ENCODE results near the gene PIP4K2A. TPM values are rescaled to one million over a fixed set of nuclear protein-coding genes. Genes with fewer than 3 reads are reported as not detected.

PIP4K2A gene
- total RNA-seq, 2 donors from 2014 or later: 13.2 to 17.4 TPM

DNA sequence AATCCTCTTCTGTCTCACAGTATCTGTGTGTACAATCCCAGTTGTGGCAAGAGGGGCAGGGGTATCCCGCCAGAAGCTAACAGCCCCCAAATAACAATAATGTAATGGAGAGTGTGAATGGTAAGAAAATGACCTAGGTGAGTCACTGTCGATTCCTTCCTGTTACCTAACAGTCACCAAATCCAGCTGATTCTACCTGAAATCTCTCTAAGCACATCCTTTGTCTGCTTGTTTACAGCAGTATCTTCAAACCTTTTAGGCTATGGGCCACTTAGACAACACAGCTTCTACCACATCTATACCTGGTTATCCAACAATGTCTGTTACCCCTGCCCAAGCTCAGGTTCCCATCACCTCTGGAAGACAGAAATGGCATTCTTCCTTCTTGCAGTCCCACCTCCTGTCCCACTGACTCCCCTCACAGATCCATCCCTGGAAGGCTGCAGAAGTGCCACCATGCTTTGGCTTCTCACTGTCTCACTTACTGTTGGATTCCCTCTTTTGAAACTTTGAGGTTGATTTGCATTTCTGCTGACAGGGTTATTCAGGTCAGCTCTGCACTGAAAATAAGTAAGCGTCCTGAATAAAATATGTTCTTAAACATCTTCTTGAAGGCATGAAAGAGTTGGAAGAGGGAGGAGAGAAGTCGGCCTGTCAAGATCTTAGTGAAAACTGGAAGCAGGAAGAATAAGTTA lies 13.1 kb downstream of the PIP4K2A start:
- H3K9me3 ChIP-seq: no peaks in the 10 kb centered on the region
- 89% methylated on average over 4 of the region's 4 CpGs for WGBS
- H3K4me3 ChIP-seq: no peak overlapping the region
- no peaks in the 10 kb centered on the region for H3K36me3 ChIP-seq
- H3K27ac ChIP-seq: no peak overlapping the region
- H3K4me1 ChIP-seq (replicated peaks): no peaks in the 10 kb centered on the region
- DNase-seq (ENCODE audit: low spot score): no peak
- no peaks in the 10 kb centered on the region for H3K27me3 ChIP-seq (replicated peaks; ENCODE audit: insufficient read depth)
- TF ChIP-seq POLR2AphosphoS5 (IDR thresholded peaks at IDR 0.05) (no peak), POLR2A (IDR thresholded peaks at IDR 0.05) (no peak)
- TF ChIP-seq, protein P1, sequence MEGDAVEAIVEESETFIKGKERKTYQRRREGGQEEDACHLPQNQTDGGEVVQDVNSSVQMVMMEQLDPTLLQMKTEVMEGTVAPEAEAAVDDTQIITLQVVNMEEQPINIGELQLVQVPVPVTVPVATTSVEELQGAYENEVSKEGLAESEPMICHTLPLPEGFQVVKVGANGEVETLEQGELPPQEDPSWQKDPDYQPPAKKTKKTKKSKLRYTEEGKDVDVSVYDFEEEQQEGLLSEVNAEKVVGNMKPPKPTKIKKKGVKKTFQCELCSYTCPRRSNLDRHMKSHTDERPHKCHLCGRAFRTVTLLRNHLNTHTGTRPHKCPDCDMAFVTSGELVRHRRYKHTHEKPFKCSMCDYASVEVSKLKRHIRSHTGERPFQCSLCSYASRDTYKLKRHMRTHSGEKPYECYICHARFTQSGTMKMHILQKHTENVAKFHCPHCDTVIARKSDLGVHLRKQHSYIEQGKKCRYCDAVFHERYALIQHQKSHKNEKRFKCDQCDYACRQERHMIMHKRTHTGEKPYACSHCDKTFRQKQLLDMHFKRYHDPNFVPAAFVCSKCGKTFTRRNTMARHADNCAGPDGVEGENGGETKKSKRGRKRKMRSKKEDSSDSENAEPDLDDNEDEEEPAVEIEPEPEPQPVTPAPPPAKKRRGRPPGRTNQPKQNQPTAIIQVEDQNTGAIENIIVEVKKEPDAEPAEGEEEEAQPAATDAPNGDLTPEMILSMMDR (IDR thresholded peaks at IDR 0.05): no peak
- intact Hi-C loops (cut with DNase I): no loop called here

- WGBS: 95% methylated on average over 5 of the region's 5 CpGs
- DNase-seq (ENCODE audit: low spot score): no peak
- no peak for TF ChIP-seq POLR2AphosphoS5 (IDR thresholded peaks at IDR 0.05)
- no peak for TF ChIP-seq POLR2A (IDR thresholded peaks at IDR 0.05)
- TF ChIP-seq, protein P1 (IDR thresholded peaks at IDR 0.05): no peak
- intact Hi-C loops (cut with DNase I): no loop called here
- Histone ChIP-seq H3K9me3 (no peaks in the 10 kb centered on the region), H3K36me3 (no peaks in the 10 kb centered on the region), H3K4me3 (no peak overlapping the region), H3K4me1 (replicated peaks) (no peaks in the 10 kb centered on the region), H3K27ac (no peak overlapping the region), H3K27me3 (replicated peaks; ENCODE audit: insufficient read depth) (no peaks in the 10 kb centered on the region)
Measured at GRCh38 chr10:22700489-22700888, 13.9 kb downstream of the PIP4K2A start.

- H3K4me3 ChIP-seq: no peak overlapping the region
- no peaks in the 10 kb centered on the region for H3K9me3 ChIP-seq
- no peaks in the 10 kb centered on the region for H3K36me3 ChIP-seq
- intact Hi-C loops (cut with DNase I): no loop called here
- H3K4me1 ChIP-seq (replicated peaks): no peaks in the 10 kb centered on the region
- 91% methylated on average over 5 of the region's 5 CpGs for WGBS
- no peak overlapping the region for H3K27ac ChIP-seq
- DNase-seq (ENCODE audit: low spot score): no peak
- no peaks in the 10 kb centered on the region for H3K27me3 ChIP-seq (replicated peaks; ENCODE audit: insufficient read depth)
- no peak for TF ChIP-seq POLR2AphosphoS5 (IDR thresholded peaks at IDR 0.05)
- no peak for TF ChIP-seq POLR2A (IDR thresholded peaks at IDR 0.05)
- TF ChIP-seq, protein P1 (IDR thresholded peaks at IDR 0.05): no peak
Measured at GRCh38 chr10:22699976-22700375, 14.4 kb downstream of the PIP4K2A start.

DNA sequence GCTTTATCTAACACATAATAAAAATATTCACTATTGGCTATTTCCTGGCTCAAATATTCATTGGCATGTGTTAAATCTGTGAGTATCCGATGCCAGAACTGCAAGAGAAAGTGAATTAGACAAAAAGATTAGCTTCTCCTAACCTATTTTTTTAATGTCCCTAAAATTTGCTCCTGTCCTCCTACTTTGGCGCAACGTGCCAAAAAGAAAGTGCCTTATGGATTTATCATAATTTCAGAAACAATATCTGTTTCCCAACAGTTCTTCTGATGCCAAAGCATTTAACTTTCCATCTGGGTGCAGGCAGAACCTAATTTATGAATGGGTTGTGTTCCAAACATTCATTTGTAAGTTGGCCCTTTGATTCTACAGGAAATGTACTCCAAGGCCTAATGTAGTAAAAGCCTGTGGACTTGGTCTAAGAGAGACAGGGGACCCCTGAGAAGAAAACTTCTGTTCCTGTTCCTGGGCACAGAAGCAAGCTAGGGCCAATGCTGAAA lies 15.4 kb downstream of the PIP4K2A start:
- 59% methylated on average over 3 of the region's 3 CpGs for WGBS
- TF ChIP-seq, protein P1 (IDR thresholded peaks at IDR 0.05): no peak
- no peak for TF ChIP-seq POLR2A (IDR thresholded peaks at IDR 0.05)
- no peak for TF ChIP-seq POLR2AphosphoS5 (IDR thresholded peaks at IDR 0.05)
- H3K4me1 ChIP-seq (replicated peaks): no peaks in the 10 kb centered on the region
- DNase-seq (ENCODE audit: low spot score): no peak
- no peak overlapping the region for H3K27ac ChIP-seq
- intact Hi-C loops (cut with DNase I): no loop called here
- H3K4me3 ChIP-seq: no peak overlapping the region
- no peaks in the 10 kb centered on the region for H3K9me3 ChIP-seq
- no peaks in the 10 kb centered on the region for H3K27me3 ChIP-seq (replicated peaks; ENCODE audit: insufficient read depth)
- H3K36me3 ChIP-seq: no peaks in the 10 kb centered on the region

DNA sequence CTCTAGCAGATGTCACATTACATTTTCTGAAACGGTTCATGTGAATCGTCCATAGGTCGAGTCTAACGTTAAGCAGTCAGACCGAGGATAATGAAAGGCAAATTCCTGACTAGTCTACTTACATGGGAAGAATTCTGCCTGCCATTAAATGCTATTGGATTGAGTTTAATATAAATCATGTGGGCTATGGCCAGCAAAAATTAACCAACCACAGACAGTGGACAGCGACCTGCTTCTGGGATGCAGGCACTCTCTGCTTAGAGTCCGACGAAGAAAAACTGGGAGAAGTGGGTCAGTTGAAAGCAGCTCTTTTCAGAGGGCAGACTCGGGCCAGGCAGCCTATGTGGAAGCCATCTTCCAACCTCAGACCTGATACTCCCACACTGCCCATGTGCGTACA lies 16.6 kb downstream of the PIP4K2A start:
- 92% methylated on average over 10 of the region's 10 CpGs for WGBS
- no peak for TF ChIP-seq POLR2AphosphoS5 (IDR thresholded peaks at IDR 0.05)
- TF ChIP-seq POLR2A (IDR thresholded peaks at IDR 0.05): no peak
- TF ChIP-seq, protein P1 (IDR thresholded peaks at IDR 0.05): no peak

More for the DNA sequence above, 16.6 kb downstream of the PIP4K2A start:
- Histone ChIP-seq H3K4me1 (replicated peaks) (no peaks in the 10 kb centered on the region), H3K9me3 (no peaks in the 10 kb centered on the region), H3K4me3 (no peak overlapping the region), H3K27me3 (replicated peaks; ENCODE audit: insufficient read depth) (no peaks in the 10 kb centered on the region), H3K27ac (no peak overlapping the region), H3K36me3 (no peaks in the 10 kb centered on the region)
- no peak for DNase-seq (ENCODE audit: low spot score)
- intact Hi-C loops (cut with DNase I): no loop called here

All from prostate gland (tissue), 2 donors.